Hippocampal formation (tissue), 2 donors: ENCODE results near the gene SPEG.
"Not testable (repeated sequence)": the region's sequence is repeated elsewhere in the genome, so short reads cannot be mapped to it uniquely, and the experiment has no call there.

Experiments
- DNase-seq, 2 donors: peaks; one replicate each; lab custom pipeline; 2025; lab: John Stamatoyannopoulos, UW

SPEG gene

GRCh38 chr2:219434718-219435525 is at the start of gene SPEG:
Gene SPEG, plus strand, starts transcription at chr2:219434843. Its CDS starts 135 bp downstream, at chr2:219434978.
- no peak for DNase-seq

- DNase-seq = no peak
Observed at GRCh38 chr2:219384859-219385258, 49.8 kb upstream of the SPEG start.

- DNase-seq = no peak
Observed at GRCh38 chr2:219385958-219386520, 48.6 kb upstream of the SPEG start.

- DNase-seq = no peak
Observed at GRCh38 chr2:219386532-219387280, 47.9 kb upstream of the SPEG start.

GRCh38 chr2:219387306-219388120 is 47.1 kb upstream of the SPEG start, which contains the start of gene DNPEP:
Gene DNPEP, minus strand, starts transcription at chr2:219387912. Its CDS starts 118 bp downstream, at chr2:219387794.
- peak; percentile 97 to 100 for DNase-seq

- peak; percentile 97 to 100 for DNase-seq
Observed at GRCh38 chr2:219388121-219388906, 46.3 kb upstream of the SPEG start.

GRCh38 chr2:219388907-219389156 is 45.8 kb upstream of the SPEG start:
- no peak for DNase-seq

- DNase-seq = no peak
Observed at GRCh38 chr2:219392754-219393153, 41.9 kb upstream of the SPEG start.

GRCh38 chr2:219395056-219395455 is 39.6 kb upstream of the SPEG start:
- not testable (repeated sequence) for DNase-seq

GRCh38 chr2:219395609-219396008 is 39.0 kb upstream of the SPEG start:
- DNase-seq = no peak

- no peak for DNase-seq
Observed at GRCh38 chr2:219396863-219397457, 37.7 kb upstream of the SPEG start.

- no peak for DNase-seq
Observed at GRCh38 chr2:219398721-219399363, 35.8 kb upstream of the SPEG start.

GRCh38 chr2:219399716-219400478 is 34.7 kb upstream of the SPEG start:
- DNase-seq = no peak

- DNase-seq = no peak
Observed at GRCh38 chr2:219400562-219400961, 34.1 kb upstream of the SPEG start.

- DNase-seq = no peak
Observed at GRCh38 chr2:219401606-219402005, 33.0 kb upstream of the SPEG start.

GRCh38 chr2:219402665-219403515 is 31.8 kb upstream of the SPEG start:
- peak; percentile 33 to 74 for DNase-seq

- no peak for DNase-seq
Observed at GRCh38 chr2:219403861-219404260, 30.8 kb upstream of the SPEG start.

- DNase-seq = no peak
Observed at GRCh38 chr2:219404291-219404910, 30.2 kb upstream of the SPEG start.
